ENCODE measurements around the gene CHIC2. TPM values are rescaled to one million over a fixed set of nuclear protein-coding genes. Genes with fewer than 3 reads are reported as not detected.

Gene CHIC2
- polyA plus RNA-seq, 3 donors, result 23.1 to 83.3 (median 73.4) TPM

GRCh38 chr4:54041933-54042332, 22.5 kb downstream of the CHIC2 start:
- Mint-ChIP-seq H3K9me3 (peaks cover 0 to 4% (median 2%) of the 10 kb centered on the region in 7 donors), H3K27me3 (ENCODE audit: low read depth in 3 of 3) (no peaks in the 10 kb centered on the region), H3K27ac (no peak overlapping the region), H3K4me1 (peaks cover 6% of the 10 kb centered on the region), H3K4me3 (no peak overlapping the region), H3K36me3 (peaks cover 46 to 71% of the 10 kb centered on the region in 2 donors)
- no CpG with 5 or more reads among the region's 2 CpGs for WGBS (ENCODE audit: insufficient coverage)
- Histone ChIP-seq H3K4me2 (replicated peaks; ENCODE audit: extremely low read depth, low read length, poor library complexity, severe bottlenecking) (no peak overlapping the region), H3K36me3 (replicated peaks in 1 of 2; ENCODE audit: control insufficient read depth in 1 of 2, insufficient read depth in 2 of 2, low read length in 2 of 2) (peaks cover 6 to 49% of the 10 kb centered on the region in 2 donors), H3K27me3 (ENCODE audit: control insufficient read depth in 2 of 2, insufficient read depth in 2 of 2, low read length in 2 of 2) (no peaks in the 10 kb centered on the region), H3K79me2 (ENCODE audit: insufficient read depth, low read length) (peaks cover 54% of the 10 kb centered on the region), H3K27ac (ENCODE audit: low read depth in 1 of 2, low read length in 2 of 2) (no peak overlapping the region), H3K4me3 (replicated peaks in 1 of 3; ENCODE audit: low read depth in 2 of 3, low read length in 3 of 3) (no peak overlapping the region), H4K20me1 (ENCODE audit: insufficient read depth, low read length) (peaks cover 64% of the 10 kb centered on the region), H2AFZ (ENCODE audit: insufficient read depth, low read depth, low read length, poor library complexity, severe bottlenecking) (no peak overlapping the region), H3K9me3 (replicated peaks in 1 of 2; ENCODE audit: control insufficient read depth in 1 of 2, insufficient read depth in 1 of 2, low read length in 2 of 2) (no peaks in the 10 kb centered on the region), H3K9ac (ENCODE audit: insufficient read depth, low read length, poor library complexity, severe bottlenecking) (no peak overlapping the region), H3K4me1 (ENCODE audit: control insufficient read depth in 1 of 2, insufficient read depth in 2 of 2, low read length in 2 of 2) (no peaks in the 10 kb centered on the region)
- intact Hi-C loops (cut with micrococcal nuclease), result no loop called here
- DNase-seq, result no peak
- no peak for TF ChIP-seq CTCF (IDR thresholded peaks at IDR 0.05)

DNA sequence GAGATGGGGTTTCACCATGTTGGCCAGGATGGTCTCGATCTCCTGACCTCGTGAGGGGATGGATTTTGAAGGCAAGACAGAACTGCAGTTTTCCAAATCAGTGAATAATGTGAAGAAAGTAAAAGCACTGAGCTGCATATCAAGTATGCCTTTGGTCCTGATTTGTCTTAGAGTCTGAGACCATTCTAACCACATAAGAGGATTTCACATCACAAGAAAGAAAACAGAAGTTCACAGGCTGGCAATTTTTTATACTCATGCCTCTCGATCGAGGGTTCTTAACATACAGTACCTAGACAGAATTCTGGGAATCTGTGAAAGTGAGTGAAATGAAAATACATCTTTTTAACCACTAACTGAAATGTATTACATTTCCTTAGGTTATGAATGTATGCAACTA, 23.3 kb downstream of the CHIC2 start:
- 100% methylated on average over 2 of the region's 4 CpGs for WGBS (ENCODE audit: insufficient coverage)
- no peak for DNase-seq
- TF ChIP-seq CTCF (IDR thresholded peaks at IDR 0.05), result no peak
- H3K4me1 ChIP-seq (ENCODE audit: control insufficient read depth in 1 of 2, insufficient read depth in 2 of 2, low read length in 2 of 2), result no peaks in the 10 kb centered on the region
- no peak overlapping the region for H3K27ac ChIP-seq (ENCODE audit: low read depth in 1 of 2, low read length in 2 of 2)
- peaks cover 6 to 58% of the 10 kb centered on the region in 2 donors for H3K36me3 ChIP-seq (replicated peaks in 1 of 2; ENCODE audit: control insufficient read depth in 1 of 2, insufficient read depth in 2 of 2, low read length in 2 of 2)
- H3K4me3 ChIP-seq (replicated peaks in 1 of 3; ENCODE audit: low read depth in 2 of 3, low read length in 3 of 3), result no peak overlapping the region
- H3K4me1 Mint-ChIP-seq, result peaks cover 6% of the 10 kb centered on the region
- H2AFZ ChIP-seq (ENCODE audit: insufficient read depth, low read depth, low read length, poor library complexity, severe bottlenecking), result no peak overlapping the region
- peaks cover 0 to 4% (median 2%) of the 10 kb centered on the region in 7 donors for H3K9me3 Mint-ChIP-seq
- intact Hi-C loops (cut with micrococcal nuclease), result no loop called here
- H3K4me2 ChIP-seq (replicated peaks; ENCODE audit: extremely low read depth, low read length, poor library complexity, severe bottlenecking), result no peak overlapping the region
- no peak overlapping the region for H3K27ac Mint-ChIP-seq
- no peaks in the 10 kb centered on the region for H3K27me3 ChIP-seq (ENCODE audit: control insufficient read depth in 2 of 2, insufficient read depth in 2 of 2, low read length in 2 of 2)
- no peaks in the 10 kb centered on the region for H3K9me3 ChIP-seq (replicated peaks in 1 of 2; ENCODE audit: control insufficient read depth in 1 of 2, insufficient read depth in 1 of 2, low read length in 2 of 2)
- H3K36me3 Mint-ChIP-seq, result peaks cover 55 to 74% of the 10 kb centered on the region in 2 donors
- no peaks in the 10 kb centered on the region for H3K27me3 Mint-ChIP-seq (ENCODE audit: low read depth in 3 of 3)
- H3K79me2 ChIP-seq (ENCODE audit: insufficient read depth, low read length), result peaks cover 59% of the 10 kb centered on the region
- no peak overlapping the region for H3K9ac ChIP-seq (ENCODE audit: insufficient read depth, low read length, poor library complexity, severe bottlenecking)
- H4K20me1 ChIP-seq (ENCODE audit: insufficient read depth, low read length), result peaks cover 73% of the 10 kb centered on the region
- H3K4me3 Mint-ChIP-seq, result no peak overlapping the region

Measured in CD14-positive monocyte (primary cell).